ENCODE results near the gene SYF2.

- 0 out of 2 replicates have a peak, but pooled peaks have one; percentile 18 for TF ChIP-seq ZXDB (tag by site-specific recombination; IDR thresholded peaks at IDR 0.05)
- TF ChIP-seq, protein P1, sequence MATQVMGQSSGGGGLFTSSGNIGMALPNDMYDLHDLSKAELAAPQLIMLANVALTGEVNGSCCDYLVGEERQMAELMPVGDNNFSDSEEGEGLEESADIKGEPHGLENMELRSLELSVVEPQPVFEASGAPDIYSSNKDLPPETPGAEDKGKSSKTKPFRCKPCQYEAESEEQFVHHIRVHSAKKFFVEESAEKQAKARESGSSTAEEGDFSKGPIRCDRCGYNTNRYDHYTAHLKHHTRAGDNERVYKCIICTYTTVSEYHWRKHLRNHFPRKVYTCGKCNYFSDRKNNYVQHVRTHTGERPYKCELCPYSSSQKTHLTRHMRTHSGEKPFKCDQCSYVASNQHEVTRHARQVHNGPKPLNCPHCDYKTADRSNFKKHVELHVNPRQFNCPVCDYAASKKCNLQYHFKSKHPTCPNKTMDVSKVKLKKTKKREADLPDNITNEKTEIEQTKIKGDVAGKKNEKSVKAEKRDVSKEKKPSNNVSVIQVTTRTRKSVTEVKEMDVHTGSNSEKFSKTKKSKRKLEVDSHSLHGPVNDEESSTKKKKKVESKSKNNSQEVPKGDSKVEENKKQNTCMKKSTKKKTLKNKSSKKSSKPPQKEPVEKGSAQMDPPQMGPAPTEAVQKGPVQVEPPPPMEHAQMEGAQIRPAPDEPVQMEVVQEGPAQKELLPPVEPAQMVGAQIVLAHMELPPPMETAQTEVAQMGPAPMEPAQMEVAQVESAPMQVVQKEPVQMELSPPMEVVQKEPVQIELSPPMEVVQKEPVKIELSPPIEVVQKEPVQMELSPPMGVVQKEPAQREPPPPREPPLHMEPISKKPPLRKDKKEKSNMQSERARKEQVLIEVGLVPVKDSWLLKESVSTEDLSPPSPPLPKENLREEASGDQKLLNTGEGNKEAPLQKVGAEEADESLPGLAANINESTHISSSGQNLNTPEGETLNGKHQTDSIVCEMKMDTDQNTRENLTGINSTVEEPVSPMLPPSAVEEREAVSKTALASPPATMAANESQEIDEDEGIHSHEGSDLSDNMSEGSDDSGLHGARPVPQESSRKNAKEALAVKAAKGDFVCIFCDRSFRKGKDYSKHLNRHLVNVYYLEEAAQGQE (tag by site-specific recombination; IDR thresholded peaks at IDR 0.05) = no peak
- TF ChIP-seq, protein P2, sequence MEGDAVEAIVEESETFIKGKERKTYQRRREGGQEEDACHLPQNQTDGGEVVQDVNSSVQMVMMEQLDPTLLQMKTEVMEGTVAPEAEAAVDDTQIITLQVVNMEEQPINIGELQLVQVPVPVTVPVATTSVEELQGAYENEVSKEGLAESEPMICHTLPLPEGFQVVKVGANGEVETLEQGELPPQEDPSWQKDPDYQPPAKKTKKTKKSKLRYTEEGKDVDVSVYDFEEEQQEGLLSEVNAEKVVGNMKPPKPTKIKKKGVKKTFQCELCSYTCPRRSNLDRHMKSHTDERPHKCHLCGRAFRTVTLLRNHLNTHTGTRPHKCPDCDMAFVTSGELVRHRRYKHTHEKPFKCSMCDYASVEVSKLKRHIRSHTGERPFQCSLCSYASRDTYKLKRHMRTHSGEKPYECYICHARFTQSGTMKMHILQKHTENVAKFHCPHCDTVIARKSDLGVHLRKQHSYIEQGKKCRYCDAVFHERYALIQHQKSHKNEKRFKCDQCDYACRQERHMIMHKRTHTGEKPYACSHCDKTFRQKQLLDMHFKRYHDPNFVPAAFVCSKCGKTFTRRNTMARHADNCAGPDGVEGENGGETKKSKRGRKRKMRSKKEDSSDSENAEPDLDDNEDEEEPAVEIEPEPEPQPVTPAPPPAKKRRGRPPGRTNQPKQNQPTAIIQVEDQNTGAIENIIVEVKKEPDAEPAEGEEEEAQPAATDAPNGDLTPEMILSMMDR (tag by site-specific recombination; IDR thresholded peaks at IDR 0.05) = no peak
- no peak for TF ChIP-seq ZBTB7A (tag by site-specific recombination; IDR thresholded peaks at IDR 0.05; ENCODE audit: low read depth)
Observed at GRCh38 chr1:25245809-25246599, 13.7 kb upstream of the SYF2 start.

All from HEK293 (cell line).